Transverse colon (tissue), 4 donors: Measurements from ENCODE around the gene VPREB3. TPM values are rescaled to one million over a fixed set of nuclear protein-coding genes. Genes with fewer than 3 reads are reported as not detected.

Experiments
- DNase-seq: peaks from one replicate; pipeline ENCODE4 v3.0.0-alpha.2; 2019
- H3K27ac ChIP-seq, 4 donors: fragments of 200-600 bp; sonication (generic); 2 replicates each; pipeline ENCODE4 v1.5.1; 2016 to 2018; ENCODE audit warnings: inconsistent platforms in 4 of 4
- H3K27me3 ChIP-seq: fragments of 200-600 bp; sonication (generic); 2 replicates; pipeline ENCODE4 v1.5.1; 2017; ENCODE audit warnings: inconsistent platforms
- H3K36me3 ChIP-seq, 4 donors: fragments of 200-600 bp; sonication (generic); 2 replicates each; pipeline ENCODE4 v1.5.1; 2017 to 2019; ENCODE audit warnings: inconsistent platforms in 4 of 4
- H3K4me1 ChIP-seq, 4 donors: fragments of 200-600 bp; sonication (generic); 2 replicates each; pipeline ENCODE4 v1.5.1; 2017 to 2020; ENCODE audit warnings: inconsistent platforms in 4 of 4
- H3K4me3 ChIP-seq, 4 donors: fragments of 200-600 bp; sonication (generic); 1 replicate in 1 of 4; 2 replicates in 3 of 4; pipeline versions ENCODE4 v1.5.1 to v1.6.1; 2017 to 2019; ENCODE audit warnings: inconsistent platforms in 4 of 4
- H3K9me3 ChIP-seq, 2 donors: fragments of 200-600 bp; sonication (generic); 2 replicates each; pipeline ENCODE4 v1.5.1; 2017 to 2019; ENCODE audit warnings: inconsistent platforms in 2 of 2
- CTCF ChIP-seq, 5 experiments: fragments of 200-600 bp in 3 of 5; fragments of 450-650 bp in 2 of 5; sonication (generic) in 3 of 5; IDR thresholded peaks; 1 replicate in 2 of 5; 2 replicates in 3 of 5; pipeline ENCODE4 v1.5.1; 2016 to 2017; ENCODE audit warnings: antibody characterized with exemption in 5 of 5, inconsistent platforms in 3 of 5, mild to moderate bottlenecking in 2 of 5, moderate library complexity in 1 of 5
- EP300 ChIP-seq: sonication (generic); formaldehyde crosslinking; IDR thresholded peaks from one replicate; pipeline ENCODE4 v1.6.1; 2017; ENCODE audit warnings: antibody characterized with exemption, low read depth
- POLR2A ChIP-seq: fragments of 450-650 bp; IDR thresholded peaks from one replicate; pipeline ENCODE4 v1.6.1; 2016; ENCODE audit warnings: antibody characterized with exemption, mild to moderate bottlenecking, moderate library complexity
- POLR2AphosphoS5 ChIP-seq, 3 donors: sonication (generic); formaldehyde crosslinking; IDR thresholded peaks; one replicate each; pipeline ENCODE4 v1.6.1; 2016; ENCODE audit warnings: antibody characterized with exemption in 3 of 3
- WGBS, 2 donors: methylation state at CpG; one replicate each; pipeline ENCODE4 v1.1.5; 2018; ENCODE audit warnings: low coverage in 1 of 2; 5-methylcytosine and 5-hydroxymethylcytosine counted together
- in situ Hi-C, 4 donors: fragments of 200-750 bp; cut with MboI; loops; one replicate each; pipeline versions ENCODE4 v1.15.0 to v1.15.1; 2017; ENCODE audit warnings: low sequenced_read_pairs in 3 of 4, low pct_ligation_motif_present in 1 of 4, low pct_unique_long_range_greater_than_20kb in 1 of 4
- intact Hi-C: fragments of 100-400 bp; cut with DNase I; formaldehyde crosslinking; loops from one replicate; pipeline ENCODE4 v1.15.1; 2023; ENCODE audit warnings: low total_unique reads
- total RNA-seq, 4 donors: library from RNA; depleted of rRNA; stranded (reverse); fragments of >200 nt; gene quantifications; one replicate each; pipeline ENCODE4 v1.1.0, GENCODE V29; 2016

The VPREB3 gene
- total RNA-seq, 4 donors from 2014 or later: 2.6 to 5.4 TPM; not detected in 2

- in situ Hi-C loops: no loop called here
- no peaks in the 10 kb centered on the region for H3K36me3 ChIP-seq
- peaks cover 6 to 16% (median 11%) of the 10 kb centered on the region in 4 donors for H3K4me1 ChIP-seq
- no peak for DNase-seq
- 67 to 69% methylated on average over 2 to 6 of the region's 6 CpGs for WGBS, 2 donors
- H3K9me3 ChIP-seq: no peaks in the 10 kb centered on the region
- intact Hi-C loops: no loop called here
- no peaks in the 10 kb centered on the region for H3K27me3 ChIP-seq
- TF ChIP-seq CTCF (IDR thresholded peaks at IDR 0.05) (no peak), POLR2AphosphoS5 (IDR thresholded peaks at IDR 0.05) (no peak), POLR2A (no peak), EP300 (no peak)
- H3K4me3 ChIP-seq: no peak overlapping the region
- no peak overlapping the region for H3K27ac ChIP-seq
Measured at GRCh38 chr22:23754980-23755636, 883 bp upstream of the VPREB3 start.

GRCh38 chr22:23753385-23753784 lies 840 bp downstream of the VPREB3 start:
- no peak overlapping the region for H3K4me3 ChIP-seq
- H3K36me3 ChIP-seq: no peaks in the 10 kb centered on the region
- H3K27me3 ChIP-seq: no peaks in the 10 kb centered on the region
- intact Hi-C loops: no loop called here
- no peaks in the 10 kb centered on the region for H3K9me3 ChIP-seq
- H3K27ac ChIP-seq: no peak overlapping the region
- TF ChIP-seq CTCF (IDR thresholded peaks at IDR 0.05) (no peak), POLR2AphosphoS5 (IDR thresholded peaks at IDR 0.05) (no peak), EP300 (no peak), POLR2A (no peak)
- in situ Hi-C loops: no loop called here
- no peak for DNase-seq
- 73% methylated on average over 2 of the region's 2 CpGs; no CpG with 5 or more reads in 1 of the 2 donors for WGBS, 2 donors
- peaks cover 7 to 22% (median 16%) of the 10 kb centered on the region in 4 donors for H3K4me1 ChIP-seq

GRCh38 chr22:23752750-23753149 lies 1.5 kb downstream of the VPREB3 start:
- Histone ChIP-seq H3K36me3 (no peaks in the 10 kb centered on the region), H3K27me3 (no peaks in the 10 kb centered on the region), H3K9me3 (no peaks in the 10 kb centered on the region), H3K27ac (no peak overlapping the region), H3K4me3 (no peak overlapping the region), H3K4me1 (peaks cover 7 to 22% (median 16%) of the 10 kb centered on the region in 4 donors)
- in situ Hi-C loops (no loop called here), intact Hi-C loops (no loop called here)
- TF ChIP-seq EP300 (no peak), CTCF (IDR thresholded peaks at IDR 0.05) (no peak), POLR2A (no peak)
- WGBS, 2 donors: 84% methylated on average over 16 of the region's 16 CpGs; no CpG with 5 or more reads in 1 of the 2 donors
- DNase-seq: no peak

DNA sequence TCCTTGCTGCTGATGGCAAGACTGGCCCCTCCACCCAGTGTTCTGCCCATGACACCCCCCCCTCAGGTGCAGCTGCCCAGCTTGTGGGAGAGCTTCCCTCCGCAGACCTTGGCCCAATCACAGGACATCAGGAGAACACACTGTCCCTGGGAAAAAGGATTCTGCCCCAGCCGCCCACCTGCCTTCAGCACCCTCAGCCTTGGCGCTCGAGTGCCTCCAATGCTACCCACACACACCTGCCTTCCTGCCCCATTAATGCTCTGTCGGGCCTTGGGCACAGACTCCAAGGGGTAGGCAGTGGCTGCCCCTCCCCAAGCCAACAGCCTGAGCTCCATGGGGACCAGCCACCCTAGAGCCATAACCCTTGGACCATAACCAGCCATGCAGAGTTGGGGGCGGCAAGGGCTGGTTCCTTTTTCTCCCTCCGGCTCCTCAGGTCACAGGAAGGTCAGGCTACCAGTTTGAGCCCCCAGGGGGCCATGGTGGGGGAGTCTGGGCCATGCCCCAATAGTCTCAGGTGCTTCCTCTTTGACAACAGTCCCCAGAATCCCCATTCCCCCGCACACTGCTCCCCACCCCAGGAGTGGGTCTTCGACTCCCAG lies 2.0 kb downstream of the VPREB3 start:
- Histone ChIP-seq H3K36me3 (no peaks in the 10 kb centered on the region), H3K9me3 (no peaks in the 10 kb centered on the region), H3K4me1 (peaks cover 7 to 22% (median 16%) of the 10 kb centered on the region in 4 donors), H3K27me3 (no peaks in the 10 kb centered on the region), H3K27ac (peak overlapping the region in 3 of 4 donors; percentile 90 to 95 (median 93)), H3K4me3 (peak overlapping the region in 1 of 4 donors; percentile 61)
- TF ChIP-seq CTCF (IDR thresholded peaks at IDR 0.05): no peak
- no peak for TF ChIP-seq POLR2AphosphoS5 (IDR thresholded peaks at IDR 0.05)
- no peak for TF ChIP-seq POLR2A
- TF ChIP-seq EP300: no peak
- intact Hi-C loops (no loop called here), in situ Hi-C loops (no loop called here)
- WGBS, 2 donors: 70 to 83% methylated on average over 2 to 9 of the region's 9 CpGs
- peak; percentile 36 for DNase-seq
